ENCODE data around the gene CHD9. TPM values are rescaled to one million over a fixed set of nuclear protein-coding genes. Genes with fewer than 3 reads are reported as not detected.

Gene CHD9
- total and polyA plus RNA-seq, 9 of the 15 experiments (the other 6 are each of a cell fraction or from before 2014, with no cell fraction given) = 29.0 to 69.3 (median 40.6) TPM

DNA sequence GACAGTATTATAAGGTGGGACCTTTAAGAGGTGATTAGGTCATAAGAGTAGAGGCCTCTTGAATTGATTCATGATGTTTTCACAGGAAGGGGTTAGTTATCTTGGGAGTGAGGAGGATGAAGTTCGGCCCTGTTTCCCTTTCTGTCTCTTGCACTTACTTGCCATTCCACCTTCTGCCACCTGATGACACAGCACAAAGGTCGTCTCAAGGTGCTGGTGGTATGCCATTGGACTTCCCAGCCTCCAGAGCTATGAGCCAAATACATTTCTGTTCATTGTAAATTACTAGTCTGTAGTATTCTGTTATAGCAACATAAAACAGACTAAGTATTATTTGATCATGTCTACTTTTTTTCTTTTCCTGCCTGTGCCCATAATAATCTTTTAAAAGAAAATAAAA is 23.5 kb downstream of the CHD9 start:
- DNase-seq (ENCODE audit: extremely low read depth in 1 of 4, low spot score in 3 of 4) (no peak), FAIRE-seq (no peak), ATAC-seq (no peak)
- ChIA-PET POLR2A (interaction anchor here (0.7 to 1.2 kb wide), 3 partner anchors 23 to 134 kb away, joined by 3 to 4 read pairs (median 4); partner anchors contain the start of gene CHD9), CTCF (ENCODE audit: low intra/inter-chr PET ratio) (interaction anchor here (1.1 kb wide), 1 partner anchor 23 kb away, joined by 4 read pairs; the partner anchor contains the start of gene CHD9)
- in situ Hi-C loops (cut with MboI) (no loop called here), intact Hi-C loops (cut with micrococcal nuclease) (no loop called here)
- Histone ChIP-seq H4K20me1 (replicated peaks; ENCODE audit: control insufficient read depth, insufficient read depth, low read length) (no peaks in the 10 kb centered on the region; the same call in 1 of the 2 replicates), H3K9me1 (ENCODE audit: control insufficient read depth, insufficient read depth, low read length) (no peaks in the 10 kb centered on the region), H3K4me1 (replicated peaks in 1 of 2; ENCODE audit: control insufficient read depth in 2 of 2, insufficient read depth in 2 of 2, low read length in 2 of 2) (peaks cover 0 to 37% of the 10 kb centered on the region in 2 experiments; a peak in 3 of 5 replicates), H3K27me3 (ENCODE audit: control insufficient read depth in 2 of 2, insufficient read depth in 2 of 2, low read length in 2 of 2) (no peaks in the 10 kb centered on the region), H3K9me3 (replicated peaks; ENCODE audit: control insufficient read depth, insufficient read depth, low read depth, low read length) (no peaks in the 10 kb centered on the region; the same call in 1 of the 2 replicates), H2AFZ (ENCODE audit: low read depth, low read length) (no peak overlapping the region), H3K4me2 (ENCODE audit: insufficient read depth, low read length) (0 out of 2 replicates have a peak overlapping the region, but pooled peaks have one; percentile 56), H3K79me2 (ENCODE audit: control insufficient read depth, insufficient read depth, low read length) (peaks cover 71% of the 10 kb centered on the region), H3K4me3 (no peak overlapping the region), H3K36me3 (ENCODE audit: control insufficient read depth, insufficient read depth, low read length) (peaks cover 9% of the 10 kb centered on the region; the same call in 1 of the 3 replicates), H3K9ac (ENCODE audit: insufficient read depth in 1 of 2, low read depth in 2 of 2, low read length in 2 of 2) (no peak overlapping the region), H3K27ac (ENCODE audit: extremely low read depth, low read depth, low read length) (0 out of 3 replicates have a peak overlapping the region, but pooled peaks have one; percentile 6)
- no TSS peak for BruUV-seq (replicated peaks)
- WGBS (ENCODE audit: insufficient coverage, low coverage, missing lambda C conversion rate) = 13% methylated on average over 2 of the region's 2 CpGs
- no peak for TF ChIP-seq SIN3A (IDR thresholded peaks at IDR 0.05; ENCODE audit: borderline replicate concordance in 2 of 2, control insufficient read depth in 1 of 2, low read depth in 2 of 2, low read length in 2 of 2)
- TF ChIP-seq KLF6 (CRISPR knock-in tag; IDR thresholded peaks at IDR 0.05; ENCODE audit: borderline replicate concordance) = no peak
- peak; percentile 63; the same call in 1 of the 2 replicates for TF ChIP-seq ESRRA (IDR thresholded peaks at IDR 0.05; ENCODE audit: borderline replicate concordance, low read depth)
- TF ChIP-seq ASH1L (IDR thresholded peaks at IDR 0.05; ENCODE audit: borderline replicate concordance, low read depth, partially characterized antibody) = no peak
- TF ChIP-seq C11orf30 (IDR thresholded peaks at IDR 0.05; ENCODE audit: low read depth) = 0 out of 2 replicates have a peak, but pooled peaks have one; percentile 23
- peak; percentile 69 for TF ChIP-seq NFE2 (IDR thresholded peaks at IDR 0.05; ENCODE audit: low read depth)
- TF ChIP-seq ZNF316 (IDR thresholded peaks at IDR 0.05) = peak; percentile 32
- TF ChIP-seq, protein P1, sequence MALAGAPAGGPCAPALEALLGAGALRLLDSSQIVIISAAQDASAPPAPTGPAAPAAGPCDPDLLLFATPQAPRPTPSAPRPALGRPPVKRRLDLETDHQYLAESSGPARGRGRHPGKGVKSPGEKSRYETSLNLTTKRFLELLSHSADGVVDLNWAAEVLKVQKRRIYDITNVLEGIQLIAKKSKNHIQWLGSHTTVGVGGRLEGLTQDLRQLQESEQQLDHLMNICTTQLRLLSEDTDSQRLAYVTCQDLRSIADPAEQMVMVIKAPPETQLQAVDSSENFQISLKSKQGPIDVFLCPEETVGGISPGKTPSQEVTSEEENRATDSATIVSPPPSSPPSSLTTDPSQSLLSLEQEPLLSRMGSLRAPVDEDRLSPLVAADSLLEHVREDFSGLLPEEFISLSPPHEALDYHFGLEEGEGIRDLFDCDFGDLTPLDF (CRISPR knock-in tag; IDR thresholded peaks at IDR 0.05) = no peak
